Trophoblast cell (in vitro differentiated cells and primary cell): ENCODE data around the gene MUC5B.
"Not testable (repeated sequence)": the region's sequence is repeated elsewhere in the genome, so short reads cannot be mapped to it uniquely, and the experiment has no call there.

Experiments used
- DNase-seq, 2 donors: peaks; one replicate each; pipeline ENCODE4 v3.0.0-alpha.2; 2016
- H2AFZ ChIP-seq: 2 replicates; pipeline ENCODE4 v1.6.1; 2013; ENCODE audit warnings: low read length, moderate library complexity, mild to moderate bottlenecking; ENCODE audit not compliant: insufficient read depth, poor library complexity
- H2AK5ac ChIP-seq: 2 replicates; pipeline ENCODE4 v1.6.1; 2013; ENCODE audit warnings: mild to moderate bottlenecking, low read length
- H2BK120ac ChIP-seq: 2 replicates; pipeline ENCODE4 v1.6.1; 2013; ENCODE audit warnings: low read length, mild to moderate bottlenecking, moderate library complexity; ENCODE audit not compliant: insufficient read depth, poor library complexity
- H2BK12ac ChIP-seq: 2 replicates; pipeline ENCODE4 v1.6.1; 2013; ENCODE audit warnings: mild to moderate bottlenecking, low read length, moderate library complexity
- H2BK5ac ChIP-seq: 2 replicates; pipeline ENCODE4 v1.6.1; 2013; ENCODE audit warnings: low read length, low read depth, moderate library complexity, mild to moderate bottlenecking; ENCODE audit not compliant: poor library complexity
- H3K14ac ChIP-seq: 2 replicates; pipeline ENCODE4 v1.6.1; 2013; ENCODE audit warnings: mild to moderate bottlenecking, low read length
- H3K18ac ChIP-seq: 2 replicates; pipeline ENCODE4 v1.6.1; 2013; ENCODE audit warnings: mild to moderate bottlenecking, low read length
- H3K23ac ChIP-seq: 2 replicates; pipeline ENCODE4 v1.6.1; 2013; ENCODE audit warnings: low read length
- H3K27ac ChIP-seq: 2 replicates; pipeline ENCODE4 v1.5.1; 2013; ENCODE audit warnings: low read depth, mild to moderate bottlenecking, inconsistent platforms, low read length, moderate library complexity
- H3K27me3 ChIP-seq: 2 replicates; pipeline ENCODE4 v1.6.1; 2013; ENCODE audit warnings: inconsistent platforms, mild to moderate bottlenecking, low read length, moderate library complexity; ENCODE audit not compliant: insufficient read depth
- H3K36me3 ChIP-seq, 2 experiments: 1 replicate in 1 of 2; 2 replicates in 1 of 2; pipeline ENCODE4 v1.6.1; 2013; ENCODE audit warnings: low read length in 2 of 2, mild to moderate bottlenecking in 2 of 2, moderate library complexity in 1 of 2; ENCODE audit not compliant: insufficient read depth in 2 of 2, control insufficient read depth in 1 of 2
- H3K4ac ChIP-seq: 2 replicates; pipeline ENCODE4 v1.6.1; 2013; ENCODE audit warnings: low read depth, mild to moderate bottlenecking, low read length, moderate library complexity
- H3K4me1 ChIP-seq, 2 experiments: 1 replicate in 1 of 2; 2 replicates in 1 of 2; pipeline ENCODE4 v1.6.1; 2013; ENCODE audit warnings: low read length in 2 of 2, mild to moderate bottlenecking in 2 of 2, moderate library complexity in 1 of 2; ENCODE audit not compliant: insufficient read depth in 2 of 2, control insufficient read depth in 1 of 2
- H3K4me2 ChIP-seq: 2 replicates; pipeline ENCODE4 v1.6.1; 2013; ENCODE audit warnings: inconsistent platforms, mild to moderate bottlenecking, low read length, moderate library complexity
- H3K4me3 ChIP-seq: 2 replicates; pipeline ENCODE4 v1.5.1; 2013; ENCODE audit warnings: mild to moderate bottlenecking, low read depth, low read length, inconsistent platforms
- H3K79me1 ChIP-seq: one replicate; pipeline ENCODE4 v1.6.1; 2013; ENCODE audit warnings: low read length
- H3K79me2 ChIP-seq: 2 replicates; pipeline ENCODE4 v1.6.1; 2013; ENCODE audit warnings: low read length, mild to moderate bottlenecking; ENCODE audit not compliant: control insufficient read depth, insufficient read depth, poor library complexity
- H3K9ac ChIP-seq: 2 replicates; pipeline ENCODE4 v1.6.1; 2013; ENCODE audit warnings: mild to moderate bottlenecking, low read length
- H3K9me3 ChIP-seq: 2 replicates; pipeline ENCODE4 v1.6.1; 2013; ENCODE audit warnings: low read depth, mild to moderate bottlenecking, control low read depth, inconsistent platforms, low read length; ENCODE audit not compliant: insufficient read depth
- H4K12ac ChIP-seq: 2 replicates; pipeline ENCODE4 v1.6.1; 2013; ENCODE audit warnings: low read depth, mild to moderate bottlenecking, low read length, moderate library complexity
- H4K8ac ChIP-seq: 2 replicates; pipeline ENCODE4 v1.6.1; 2013; ENCODE audit warnings: low read depth, mild to moderate bottlenecking, low read length, moderate library complexity
- H4K91ac ChIP-seq: one replicate; pipeline ENCODE4 v1.6.1; 2013; ENCODE audit warnings: low read depth, mild to moderate bottlenecking, low read length, moderate library complexity
- WGBS: extraction: QIAGEN DNeasy Blood & Tissue Kit; methylation state at CpG from one replicate; pipeline ENCODE4 v1.1.7; 2013; ENCODE audit warnings: missing lambda C conversion rate; ENCODE audit not compliant: insufficient read length, insufficient coverage; ENCODE audit errors: extremely low coverage; 5-methylcytosine and 5-hydroxymethylcytosine counted together

The MUC5B gene

GRCh38 chr11:1242751-1243150 is 19.9 kb downstream of the MUC5B start:
- H3K27ac ChIP-seq, H3K79me2 ChIP-seq, H4K8ac ChIP-seq, H2AK5ac ChIP-seq, H3K4me3 ChIP-seq, H2AFZ ChIP-seq, H3K4me2 ChIP-seq, H3K4me1 ChIP-seq, H3K36me3 ChIP-seq, H4K91ac ChIP-seq, H3K9ac ChIP-seq, H2BK120ac ChIP-seq, H3K14ac ChIP-seq, H4K12ac ChIP-seq, H2BK5ac ChIP-seq, H2BK12ac ChIP-seq, H3K27me3 ChIP-seq, H3K23ac ChIP-seq, H3K18ac ChIP-seq, DNase-seq, H3K4ac ChIP-seq, H3K79me1 ChIP-seq: not testable (repeated sequence)
- WGBS: no CpG with 5 or more reads among the region's 11 CpGs
- H3K9me3 ChIP-seq: peaks cover 57% of the 10 kb centered on the region

GRCh38 chr11:1243521-1243920 is 20.7 kb downstream of the MUC5B start:
- not testable (repeated sequence) for H3K4me3 ChIP-seq, H3K27me3 ChIP-seq, H4K91ac ChIP-seq, H2BK120ac ChIP-seq, H2BK12ac ChIP-seq, H3K4me2 ChIP-seq, H3K4me1 ChIP-seq, H4K12ac ChIP-seq, H2AFZ ChIP-seq, H3K27ac ChIP-seq, H3K23ac ChIP-seq, H3K79me2 ChIP-seq, H3K14ac ChIP-seq, H3K18ac ChIP-seq, H3K4ac ChIP-seq, H3K36me3 ChIP-seq, H3K9ac ChIP-seq, DNase-seq, H2AK5ac ChIP-seq, H3K79me1 ChIP-seq, H2BK5ac ChIP-seq, H4K8ac ChIP-seq
- peaks cover 61% of the 10 kb centered on the region for H3K9me3 ChIP-seq
- no CpG with 5 or more reads among the region's 18 CpGs for WGBS

GRCh38 chr11:1244557-1244956 is 21.7 kb downstream of the MUC5B start:
- WGBS: no CpG with 5 or more reads among the region's 9 CpGs
- not testable (repeated sequence) for H4K8ac ChIP-seq, H3K79me1 ChIP-seq, DNase-seq, H3K4me3 ChIP-seq, H3K79me2 ChIP-seq, H3K23ac ChIP-seq, H3K18ac ChIP-seq, H2AK5ac ChIP-seq, H4K91ac ChIP-seq, H3K14ac ChIP-seq, H3K4me1 ChIP-seq, H3K4me2 ChIP-seq, H3K4ac ChIP-seq, H4K12ac ChIP-seq, H3K36me3 ChIP-seq, H3K27me3 ChIP-seq, H3K9ac ChIP-seq, H2BK5ac ChIP-seq, H3K27ac ChIP-seq, H2BK120ac ChIP-seq, H2BK12ac ChIP-seq, H2AFZ ChIP-seq
- peaks cover 58% of the 10 kb centered on the region for H3K9me3 ChIP-seq

GRCh38 chr11:1245717-1246116 is 22.9 kb downstream of the MUC5B start:
- H3K36me3 ChIP-seq, H3K27me3 ChIP-seq, H3K18ac ChIP-seq, H4K91ac ChIP-seq, H2AK5ac ChIP-seq, H3K4ac ChIP-seq, H2BK12ac ChIP-seq, H4K8ac ChIP-seq, H3K14ac ChIP-seq, H2BK5ac ChIP-seq, H3K27ac ChIP-seq, H3K79me1 ChIP-seq, H3K4me3 ChIP-seq, H3K9ac ChIP-seq, DNase-seq, H2AFZ ChIP-seq, H3K4me2 ChIP-seq, H3K79me2 ChIP-seq, H3K23ac ChIP-seq, H2BK120ac ChIP-seq, H4K12ac ChIP-seq, H3K4me1 ChIP-seq: not testable (repeated sequence)
- H3K9me3 ChIP-seq: peaks cover 50% of the 10 kb centered on the region
- no CpG with 5 or more reads among the region's 14 CpGs for WGBS
